Putamen (tissue), 1 donor: ENCODE results near the gene TAMM41.
"Not testable (repeated sequence)": the region's sequence is repeated elsewhere in the genome, so short reads cannot be mapped to it uniquely, and the experiment has no call there.

Experiments
- DNase-seq: peaks from one replicate; pipeline ENCODE4 v3.0.0-alpha.2; 2016; ENCODE audit warnings: low spot score

The TAMM41 gene

DNA sequence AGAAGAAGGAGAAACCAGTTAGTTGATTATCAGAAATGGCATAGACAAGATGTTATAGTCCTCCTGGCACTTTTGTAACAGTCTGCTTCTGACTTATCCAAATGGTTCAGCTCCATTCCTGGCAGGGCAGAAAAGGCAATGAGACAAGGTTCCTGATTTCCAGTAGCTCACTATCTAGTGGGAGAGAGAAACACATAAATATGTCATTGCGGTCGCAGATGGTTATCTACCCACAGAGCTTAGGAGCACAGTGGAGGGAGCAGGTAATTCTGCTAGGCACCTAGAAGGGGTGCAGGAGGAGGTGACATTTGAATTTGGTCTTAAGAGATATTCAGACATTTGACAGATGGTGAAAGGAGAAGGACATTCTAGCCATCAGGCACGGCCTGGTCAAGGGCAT is 78.1 kb downstream of the TAMM41 start:
- DNase-seq, result no peak

DNA sequence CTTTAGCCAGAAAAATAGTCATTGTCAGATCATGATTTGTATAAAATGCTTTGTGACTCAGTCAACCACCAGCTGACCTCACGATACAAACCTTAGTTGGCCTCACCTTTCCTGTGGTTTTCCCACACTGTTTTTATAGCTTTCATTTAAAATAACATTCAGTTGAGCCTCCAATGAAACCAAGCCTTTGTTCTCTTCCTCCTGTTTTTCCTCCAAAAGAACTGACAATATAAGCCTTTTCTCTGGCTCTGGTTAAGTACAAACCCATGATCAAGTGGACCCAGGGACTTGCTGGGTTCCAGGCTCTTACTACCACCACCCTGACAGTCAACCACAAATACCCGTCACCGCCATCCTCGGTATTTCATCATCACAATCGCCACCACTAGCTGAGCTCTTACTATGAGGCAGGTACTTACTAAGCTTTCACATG is 81.7 kb downstream of the TAMM41 start:
- no peak for DNase-seq

DNA sequence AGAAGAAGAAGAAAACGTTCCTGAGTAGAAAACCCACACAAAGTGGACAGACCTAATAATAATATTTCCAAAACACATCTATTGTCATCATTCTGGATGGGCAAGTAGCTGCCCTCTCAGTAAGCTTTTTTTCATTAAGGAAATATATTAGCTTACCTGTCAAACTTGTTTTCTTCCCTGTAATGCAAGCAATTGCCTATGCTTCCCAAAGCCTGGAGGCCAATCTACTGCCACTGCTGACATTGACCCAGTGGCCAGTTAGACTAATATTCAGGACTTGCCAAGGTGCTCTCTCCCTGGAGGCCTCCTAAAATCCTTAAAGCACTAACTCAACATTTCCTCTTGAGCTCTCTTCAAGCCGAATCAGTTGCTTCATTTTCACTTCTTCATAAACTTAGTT is 86.7 kb downstream of the TAMM41 start:
- DNase-seq, result no peak

DNA sequence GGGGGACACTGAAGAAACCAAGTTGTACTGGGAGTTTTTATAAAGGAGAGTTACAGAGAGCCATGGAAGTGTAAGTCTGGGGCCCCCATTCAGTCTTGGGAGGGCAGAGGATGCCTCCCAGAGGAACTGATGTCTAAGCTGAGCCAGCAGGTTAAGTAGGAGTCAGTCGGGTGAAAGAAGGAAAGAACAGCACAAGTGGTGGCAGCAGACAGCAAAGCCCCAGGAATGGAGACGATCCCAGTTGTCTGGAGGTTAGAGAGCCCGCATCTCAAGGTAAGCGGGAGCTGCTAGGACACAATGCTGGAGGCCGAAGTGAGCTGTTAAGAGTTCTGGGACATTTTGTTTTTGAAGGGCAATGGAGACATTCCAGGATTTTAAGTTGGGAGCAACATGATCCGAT is 88.8 kb downstream of the TAMM41 start:
- no peak for DNase-seq

DNA sequence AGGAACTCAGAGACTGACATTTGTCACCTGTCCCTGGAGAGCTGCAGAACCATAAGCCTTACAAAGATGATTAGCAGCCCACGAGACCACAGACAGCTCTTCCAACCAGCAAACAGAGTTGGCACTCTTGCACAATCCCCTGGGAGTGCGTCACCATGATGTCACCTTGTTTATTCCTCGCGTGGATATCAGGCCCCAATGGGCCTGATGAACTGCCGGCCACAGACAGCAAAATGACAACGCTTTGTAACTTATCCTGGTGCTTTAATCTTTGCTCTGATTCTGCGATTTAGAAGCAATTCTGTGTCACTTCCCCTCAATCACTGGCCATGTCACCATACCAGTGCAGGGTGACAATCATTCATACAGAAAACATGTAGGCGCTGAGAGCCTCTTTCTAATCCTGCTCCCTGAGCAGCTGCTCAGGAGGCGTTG is 89.2 kb downstream of the TAMM41 start:
- DNase-seq, result no peak

DNA sequence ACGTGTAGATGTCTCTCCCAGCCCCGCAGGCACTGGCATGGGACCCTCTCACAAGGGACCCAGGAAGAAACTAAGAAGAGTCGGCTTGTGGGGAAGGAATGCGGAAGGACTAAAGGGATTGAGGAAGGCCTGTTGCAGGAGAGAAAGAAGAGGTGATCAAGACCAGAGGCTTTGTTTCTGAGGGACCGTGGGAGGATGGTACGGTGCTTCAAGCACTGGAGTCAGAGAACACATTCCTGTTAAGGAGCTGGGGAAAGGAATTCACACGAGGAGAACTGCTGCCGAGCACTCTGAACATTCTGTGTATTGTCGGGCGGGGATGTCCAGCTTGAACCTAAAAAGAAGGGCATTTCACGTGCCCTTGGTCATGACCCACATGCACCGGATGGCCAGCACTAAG is 91.4 kb downstream of the TAMM41 start:
- no peak for DNase-seq

DNA sequence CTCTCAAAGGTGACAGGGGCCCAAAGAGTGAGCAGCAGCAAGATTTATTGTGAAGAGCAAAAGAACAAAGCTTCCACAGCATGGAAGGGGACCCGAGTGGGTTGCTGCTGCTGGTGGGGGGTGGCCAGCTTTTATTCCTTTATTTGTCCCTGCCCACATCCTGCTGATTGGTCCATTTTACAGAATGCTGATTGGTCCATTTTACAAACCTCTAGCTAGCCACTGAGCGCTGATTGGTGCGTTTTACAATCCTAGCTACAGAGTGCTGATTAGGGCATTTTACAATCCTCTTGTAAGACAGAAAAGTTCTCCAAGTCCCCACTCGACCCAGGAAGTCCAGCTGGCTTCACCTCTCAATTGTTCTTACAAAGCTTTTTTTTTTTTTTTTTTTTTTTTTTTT is 94.4 kb downstream of the TAMM41 start:
- DNase-seq, result not testable (repeated sequence)

DNA sequence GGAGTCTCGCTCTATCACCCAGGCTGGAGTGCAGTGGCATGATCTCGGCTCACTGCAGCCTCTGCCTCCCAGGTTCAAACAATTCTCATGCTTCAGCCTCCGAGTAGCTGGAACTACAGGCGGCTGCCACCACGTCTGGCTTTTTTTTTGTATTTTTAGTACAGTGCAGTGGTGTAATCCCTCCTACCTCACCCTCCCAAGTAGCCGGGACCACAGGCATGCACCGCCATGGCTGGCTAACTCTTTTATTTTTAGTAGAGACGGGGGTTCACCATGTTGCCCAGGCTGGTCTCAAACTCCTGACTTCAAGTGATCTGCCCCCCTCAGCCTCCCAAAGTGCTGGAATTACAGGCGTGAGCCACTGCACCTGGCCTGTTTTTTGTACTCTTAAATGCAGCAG is 98.4 kb downstream of the TAMM41 start:
- DNase-seq, result not testable (repeated sequence)
